Progenitor cell of endocrine pancreas (in vitro differentiated cells): Measurements from ENCODE around the gene PADI2. TPM values are rescaled to one million over a fixed set of nuclear protein-coding genes. Genes with fewer than 3 reads are reported as not detected.

Experiments
- DNase-seq: peaks from one replicate; pipeline ENCODE4 v3.0.0; 2021; ENCODE audit warnings: low spot score; ENCODE audit not compliant: unreplicated experiment
- H3K27ac Mint-ChIP-seq: 2 replicates; pipeline ENCODE4 v1.8.0; 2021; ENCODE audit warnings: mild to moderate bottlenecking, moderate library complexity, mixed read lengths
- H3K27me3 Mint-ChIP-seq: 2 replicates; pipeline ENCODE4 v1.8.0; 2021; ENCODE audit warnings: mixed read lengths
- H3K36me3 Mint-ChIP-seq: 2 replicates; pipeline ENCODE4 v1.8.0; 2022; ENCODE audit warnings: mixed read lengths; ENCODE audit not compliant: insufficient read depth
- H3K4me1 Mint-ChIP-seq: 2 replicates; pipeline ENCODE4 v1.8.0; 2021; ENCODE audit warnings: low read depth, mixed read lengths
- H3K4me3 Mint-ChIP-seq: 2 replicates; pipeline ENCODE4 v1.8.0; 2021; ENCODE audit warnings: low read depth, mild to moderate bottlenecking, moderate library complexity, mixed read lengths
- H3K9me3 Mint-ChIP-seq: 2 replicates; pipeline ENCODE4 v1.8.0; 2021; ENCODE audit warnings: low read depth, mixed read lengths
- total RNA-seq: library from RNA; stranded (reverse); gene quantifications from 2 replicates; pipeline ENCODE4 v1.2.1, GENCODE V29; 2021
- TF ChIP-seq, protein P1 (sequence below): fragments of 200-600 bp; sonication (generic); IDR thresholded peaks from one replicate; pipeline ENCODE4 v1.5.0; 2021; ENCODE audit warnings: antibody characterized with exemption, mild to moderate bottlenecking; ENCODE audit not compliant: unreplicated experiment

Gene PADI2
- total RNA-seq, 1 donor from 2014 or later, result 0.50 TPM

DNA sequence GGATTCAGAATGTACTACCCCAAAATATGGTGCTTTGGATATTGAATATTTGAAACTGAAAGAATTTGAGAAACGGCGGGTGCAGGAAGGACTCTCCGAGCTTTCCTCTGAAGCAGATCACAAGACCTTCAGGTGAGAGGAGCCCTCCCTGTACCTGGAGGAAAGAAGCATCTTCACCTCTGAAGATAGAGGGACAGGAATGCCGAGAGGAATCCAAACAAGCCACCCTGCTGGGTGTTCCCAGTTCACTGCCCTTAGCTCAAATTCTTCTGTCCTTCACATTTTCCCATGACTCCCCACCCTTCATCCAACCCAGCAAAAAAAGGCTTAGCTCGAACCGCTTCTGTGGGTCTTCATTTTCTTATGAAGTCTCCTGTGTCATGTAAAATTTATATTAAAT is 18.2 kb upstream of the PADI2 start:
- H3K4me3 Mint-ChIP-seq, result no peak overlapping the region
- no peaks in the 10 kb centered on the region for H3K4me1 Mint-ChIP-seq
- no peak for DNase-seq
- H3K9me3 Mint-ChIP-seq, result no peaks in the 10 kb centered on the region
- H3K27me3 Mint-ChIP-seq, result peaks cover 15% of the 10 kb centered on the region
- no peaks in the 10 kb centered on the region for H3K36me3 Mint-ChIP-seq
- TF ChIP-seq, protein P1, sequence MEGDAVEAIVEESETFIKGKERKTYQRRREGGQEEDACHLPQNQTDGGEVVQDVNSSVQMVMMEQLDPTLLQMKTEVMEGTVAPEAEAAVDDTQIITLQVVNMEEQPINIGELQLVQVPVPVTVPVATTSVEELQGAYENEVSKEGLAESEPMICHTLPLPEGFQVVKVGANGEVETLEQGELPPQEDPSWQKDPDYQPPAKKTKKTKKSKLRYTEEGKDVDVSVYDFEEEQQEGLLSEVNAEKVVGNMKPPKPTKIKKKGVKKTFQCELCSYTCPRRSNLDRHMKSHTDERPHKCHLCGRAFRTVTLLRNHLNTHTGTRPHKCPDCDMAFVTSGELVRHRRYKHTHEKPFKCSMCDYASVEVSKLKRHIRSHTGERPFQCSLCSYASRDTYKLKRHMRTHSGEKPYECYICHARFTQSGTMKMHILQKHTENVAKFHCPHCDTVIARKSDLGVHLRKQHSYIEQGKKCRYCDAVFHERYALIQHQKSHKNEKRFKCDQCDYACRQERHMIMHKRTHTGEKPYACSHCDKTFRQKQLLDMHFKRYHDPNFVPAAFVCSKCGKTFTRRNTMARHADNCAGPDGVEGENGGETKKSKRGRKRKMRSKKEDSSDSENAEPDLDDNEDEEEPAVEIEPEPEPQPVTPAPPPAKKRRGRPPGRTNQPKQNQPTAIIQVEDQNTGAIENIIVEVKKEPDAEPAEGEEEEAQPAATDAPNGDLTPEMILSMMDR, result no peak
- no peak overlapping the region for H3K27ac Mint-ChIP-seq

- Mint-ChIP-seq H3K27me3 (peaks cover 19% of the 10 kb centered on the region), H3K4me1 (no peaks in the 10 kb centered on the region), H3K27ac (no peak overlapping the region), H3K4me3 (no peak overlapping the region), H3K36me3 (no peaks in the 10 kb centered on the region), H3K9me3 (no peaks in the 10 kb centered on the region)
- DNase-seq, result no peak
- TF ChIP-seq, protein P1, result no peak
Measured at GRCh38 chr1:17136936-17137335, 17.7 kb upstream of the PADI2 start.

GRCh38 chr1:17136145-17136544 is 16.9 kb upstream of the PADI2 start:
- Mint-ChIP-seq H3K27ac (no peak overlapping the region), H3K4me1 (no peaks in the 10 kb centered on the region), H3K36me3 (no peaks in the 10 kb centered on the region), H3K9me3 (no peaks in the 10 kb centered on the region), H3K4me3 (no peak overlapping the region), H3K27me3 (peaks cover 16% of the 10 kb centered on the region)
- DNase-seq, result no peak
- TF ChIP-seq, protein P1, result no peak

GRCh38 chr1:17135530-17135929 is 16.3 kb upstream of the PADI2 start:
- H3K4me1 Mint-ChIP-seq, result no peaks in the 10 kb centered on the region
- no peak overlapping the region for H3K4me3 Mint-ChIP-seq
- no peak for DNase-seq
- TF ChIP-seq, protein P1, result no peak
- H3K27ac Mint-ChIP-seq, result no peak overlapping the region
- no peaks in the 10 kb centered on the region for H3K36me3 Mint-ChIP-seq
- peaks cover 16% of the 10 kb centered on the region for H3K27me3 Mint-ChIP-seq
- no peaks in the 10 kb centered on the region for H3K9me3 Mint-ChIP-seq

GRCh38 chr1:17134724-17135123 is 15.5 kb upstream of the PADI2 start:
- no peak for DNase-seq
- Mint-ChIP-seq H3K4me1 (no peaks in the 10 kb centered on the region), H3K4me3 (no peak overlapping the region), H3K9me3 (no peaks in the 10 kb centered on the region), H3K27ac (no peak overlapping the region), H3K36me3 (no peaks in the 10 kb centered on the region), H3K27me3 (peaks cover 16% of the 10 kb centered on the region)
- TF ChIP-seq, protein P1, result no peak
